ENCODE results near the gene MAN2C1. TPM values are rescaled to one million over a fixed set of nuclear protein-coding genes. Genes with fewer than 3 reads are reported as not detected.
A peak's percentile ranks its signal among the peaks of the same experiment; 100 is the strongest.
"Not testable (repeated sequence)": the region's sequence is repeated elsewhere in the genome, so short reads cannot be mapped to it uniquely, and the experiment has no call there.

MAN2C1 gene
- total RNA-seq, 1 donor from 2014 or later, result 109 TPM

DNA sequence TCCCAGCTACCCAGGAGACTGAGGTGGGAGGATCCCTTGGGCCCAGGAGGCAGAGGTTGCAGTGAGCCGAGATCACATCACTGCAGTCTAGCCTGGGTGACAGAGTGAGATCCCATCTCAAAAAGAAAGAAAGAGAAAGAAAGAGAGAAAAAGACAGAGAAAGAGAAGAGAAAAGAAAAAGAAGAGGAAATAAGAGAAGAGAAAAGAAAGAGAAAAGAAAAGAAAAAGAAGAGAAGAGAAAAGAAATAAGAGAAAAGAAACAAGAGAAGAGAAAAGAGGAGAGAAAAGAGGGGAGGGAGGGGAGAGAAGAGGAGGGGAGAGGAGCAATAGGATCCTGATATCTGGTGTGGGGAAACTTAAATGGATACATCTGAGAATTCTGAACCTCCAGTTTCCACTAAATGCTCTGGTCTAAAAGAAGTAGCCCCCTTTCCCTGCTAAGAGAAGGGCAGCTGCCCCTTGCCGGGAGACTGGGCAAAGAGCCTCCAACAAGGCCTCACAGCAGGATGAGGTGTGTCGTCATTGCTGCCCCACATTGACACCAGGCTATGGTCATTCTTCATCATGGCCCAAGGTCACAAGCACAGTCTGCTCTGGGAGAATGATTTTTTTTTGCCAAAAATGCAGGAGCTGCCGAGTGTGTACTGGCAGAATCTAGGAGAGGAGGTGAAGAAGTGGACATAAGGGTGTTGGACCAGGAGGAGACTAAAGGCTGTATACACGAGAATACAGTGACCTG is 53.7 kb downstream of the MAN2C1 start:
- no peaks in the 10 kb centered on the region for H3K27me3 ChIP-seq (ENCODE audit: control insufficient read depth, insufficient read depth, low read length)
- no peaks in the 10 kb centered on the region for H3K36me3 ChIP-seq (ENCODE audit: control insufficient read depth, insufficient read depth, low read length)
- no peak overlapping the region for H3K4me3 ChIP-seq (ENCODE audit: low read depth, low read length)
- TF ChIP-seq, protein P1, sequence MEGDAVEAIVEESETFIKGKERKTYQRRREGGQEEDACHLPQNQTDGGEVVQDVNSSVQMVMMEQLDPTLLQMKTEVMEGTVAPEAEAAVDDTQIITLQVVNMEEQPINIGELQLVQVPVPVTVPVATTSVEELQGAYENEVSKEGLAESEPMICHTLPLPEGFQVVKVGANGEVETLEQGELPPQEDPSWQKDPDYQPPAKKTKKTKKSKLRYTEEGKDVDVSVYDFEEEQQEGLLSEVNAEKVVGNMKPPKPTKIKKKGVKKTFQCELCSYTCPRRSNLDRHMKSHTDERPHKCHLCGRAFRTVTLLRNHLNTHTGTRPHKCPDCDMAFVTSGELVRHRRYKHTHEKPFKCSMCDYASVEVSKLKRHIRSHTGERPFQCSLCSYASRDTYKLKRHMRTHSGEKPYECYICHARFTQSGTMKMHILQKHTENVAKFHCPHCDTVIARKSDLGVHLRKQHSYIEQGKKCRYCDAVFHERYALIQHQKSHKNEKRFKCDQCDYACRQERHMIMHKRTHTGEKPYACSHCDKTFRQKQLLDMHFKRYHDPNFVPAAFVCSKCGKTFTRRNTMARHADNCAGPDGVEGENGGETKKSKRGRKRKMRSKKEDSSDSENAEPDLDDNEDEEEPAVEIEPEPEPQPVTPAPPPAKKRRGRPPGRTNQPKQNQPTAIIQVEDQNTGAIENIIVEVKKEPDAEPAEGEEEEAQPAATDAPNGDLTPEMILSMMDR (IDR thresholded peaks at IDR 0.05; ENCODE audit: insufficient read depth, low read length, poor library complexity, severe bottlenecking), result no peak
- DNase-seq (ENCODE audit: low read depth), result no peak

DNA sequence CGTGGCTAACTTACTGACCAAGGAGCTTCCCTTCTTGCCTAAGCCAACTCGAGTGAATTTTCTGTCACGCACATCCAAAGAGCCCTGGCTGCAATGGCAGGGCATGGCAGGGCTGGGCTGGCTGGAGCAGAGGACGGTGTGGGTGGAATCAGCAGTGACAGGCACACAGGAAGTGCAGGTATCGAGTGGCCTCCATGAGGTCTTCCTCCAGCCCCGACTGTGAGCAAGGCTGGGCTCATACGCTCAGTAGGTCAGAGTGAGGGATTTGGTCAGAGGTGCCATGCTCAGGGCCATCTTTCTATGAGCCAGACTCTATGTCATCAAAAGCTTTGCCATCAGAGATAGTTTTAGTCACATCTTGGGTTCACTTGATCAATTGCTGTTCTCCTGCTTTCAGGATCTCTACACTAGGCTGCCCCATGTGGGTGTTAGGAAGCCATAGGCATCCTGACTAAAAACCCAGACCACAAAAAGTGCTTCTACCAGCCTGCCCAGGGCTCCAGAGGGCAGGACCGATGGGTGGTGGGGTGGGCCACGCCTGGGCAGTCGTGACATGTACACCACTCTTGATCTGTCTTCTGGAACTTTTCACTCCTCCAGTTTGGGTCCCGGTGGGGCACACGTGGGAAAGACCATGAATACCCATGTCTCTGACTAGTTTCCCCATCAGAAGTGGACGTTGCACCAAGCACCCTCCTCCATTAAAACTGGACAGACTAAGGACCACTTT is 55.1 kb downstream of the MAN2C1 start:
- no peaks in the 10 kb centered on the region for H3K27me3 ChIP-seq (ENCODE audit: control insufficient read depth, insufficient read depth, low read length)
- no peak for DNase-seq (ENCODE audit: low read depth)
- H3K36me3 ChIP-seq (ENCODE audit: control insufficient read depth, insufficient read depth, low read length), result no peaks in the 10 kb centered on the region
- H3K4me3 ChIP-seq (ENCODE audit: low read depth, low read length), result no peak overlapping the region
- TF ChIP-seq, protein P1 (IDR thresholded peaks at IDR 0.05; ENCODE audit: insufficient read depth, low read length, poor library complexity, severe bottlenecking), result no peak

DNA sequence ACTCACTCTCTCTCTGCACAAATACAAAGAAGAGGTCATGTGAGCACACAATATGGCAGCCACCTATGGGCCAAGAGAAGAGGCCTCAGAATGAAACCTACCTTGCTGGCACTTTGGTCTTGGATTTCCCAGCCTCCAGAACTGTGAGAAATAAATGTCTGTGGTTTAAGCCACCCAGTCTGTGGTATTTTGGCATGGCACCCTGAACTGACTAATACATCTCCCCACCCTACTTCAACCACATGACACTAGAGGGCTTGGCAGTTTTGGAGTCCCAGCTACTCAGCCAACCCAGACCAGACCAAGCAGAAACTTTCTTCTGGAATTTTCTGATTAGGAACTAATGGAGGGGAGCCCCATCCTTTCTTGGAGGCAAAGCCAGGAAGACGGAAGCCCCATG is 55.9 kb downstream of the MAN2C1 start:
- not testable (repeated sequence) for H3K36me3 ChIP-seq (ENCODE audit: control insufficient read depth, insufficient read depth, low read length); DNase-seq (ENCODE audit: low read depth); H3K27me3 ChIP-seq (ENCODE audit: control insufficient read depth, insufficient read depth, low read length); H3K4me3 ChIP-seq (ENCODE audit: low read depth, low read length)

DNA sequence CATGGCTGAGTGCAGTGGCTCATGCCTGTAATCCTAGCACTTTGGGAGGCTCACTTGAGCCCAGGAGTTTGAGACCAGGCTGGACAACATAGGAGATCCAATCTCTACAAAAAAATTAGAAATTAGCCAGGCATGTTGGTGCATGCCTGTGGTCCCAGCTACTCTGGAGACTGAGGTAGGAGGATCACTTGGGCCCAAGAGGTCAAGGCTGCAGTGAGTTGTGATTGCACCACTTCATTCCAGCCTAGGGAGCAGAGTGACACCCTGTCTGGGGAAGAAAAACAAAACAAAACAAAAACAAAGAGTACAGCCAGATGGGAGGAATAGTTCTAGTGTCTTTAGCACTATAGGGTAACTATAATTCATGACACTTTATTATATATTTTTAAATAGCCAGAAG is 58.7 kb downstream of the MAN2C1 start:
- H3K4me3 ChIP-seq (ENCODE audit: low read depth, low read length), result no peak overlapping the region
- TF ChIP-seq, protein P1 (IDR thresholded peaks at IDR 0.05; ENCODE audit: insufficient read depth, low read length, poor library complexity, severe bottlenecking), result no peak
- no peaks in the 10 kb centered on the region for H3K36me3 ChIP-seq (ENCODE audit: control insufficient read depth, insufficient read depth, low read length)
- DNase-seq (ENCODE audit: low read depth), result no peak
- H3K27me3 ChIP-seq (ENCODE audit: control insufficient read depth, insufficient read depth, low read length), result peaks cover 3% of the 10 kb centered on the region

DNA sequence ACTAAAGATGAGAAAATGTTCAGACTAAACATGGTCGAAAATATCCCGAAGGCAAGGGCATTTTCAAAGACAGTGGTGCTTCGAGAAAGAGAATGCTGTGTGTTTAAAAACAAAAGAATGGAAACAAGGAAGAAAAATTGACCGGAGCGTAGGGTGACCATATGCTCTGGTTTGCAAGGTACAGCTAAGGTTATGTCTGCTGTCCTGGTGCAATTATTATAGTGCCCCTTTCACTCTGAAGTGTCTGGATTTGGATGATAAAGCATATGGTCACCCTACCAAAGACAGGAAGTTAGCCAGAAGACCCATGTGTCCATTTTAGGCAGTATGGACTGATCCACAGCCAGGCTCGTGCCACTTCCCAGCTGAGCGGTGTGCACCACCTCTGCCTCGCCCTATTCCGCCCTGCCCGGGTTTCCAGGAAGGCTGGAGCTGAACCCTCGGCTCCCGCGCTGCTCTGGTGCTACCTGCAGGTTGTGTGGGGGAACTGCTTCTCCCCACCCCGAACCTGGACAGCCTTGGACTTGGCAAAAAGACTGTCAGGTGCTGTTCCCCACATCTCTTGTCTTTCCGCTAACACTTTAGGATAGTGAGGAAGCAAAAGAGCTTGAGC is 60.5 kb downstream of the MAN2C1 start:
- Histone ChIP-seq H3K4me3 (ENCODE audit: low read depth, low read length) (no peak overlapping the region), H3K36me3 (ENCODE audit: control insufficient read depth, insufficient read depth, low read length) (no peaks in the 10 kb centered on the region), H3K27me3 (ENCODE audit: control insufficient read depth, insufficient read depth, low read length) (peaks cover 7% of the 10 kb centered on the region)
- TF ChIP-seq, protein P1 (IDR thresholded peaks at IDR 0.05; ENCODE audit: insufficient read depth, low read length, poor library complexity, severe bottlenecking), result peak; percentile 55
- DNase-seq (ENCODE audit: low read depth), result no peak

DNA sequence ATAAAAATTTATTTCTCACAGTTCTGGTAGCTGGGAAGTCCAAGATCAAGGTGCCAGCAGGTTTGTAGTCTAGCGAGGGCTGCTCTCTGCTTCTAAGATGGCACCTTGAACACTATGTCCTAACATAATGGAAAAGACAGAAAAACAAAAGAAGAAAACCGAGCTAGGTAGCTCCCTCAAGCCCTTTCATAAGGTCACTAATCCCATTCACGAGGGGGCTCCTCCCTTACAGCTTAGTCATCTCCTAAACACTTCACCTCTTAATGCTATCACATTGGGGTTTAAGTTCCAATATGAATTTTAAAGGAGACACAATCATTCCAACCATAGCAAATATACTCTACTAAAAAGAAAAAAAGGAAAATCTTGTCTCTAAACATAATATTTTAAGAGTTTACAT is 62.2 kb downstream of the MAN2C1 start:
- no peak for DNase-seq (ENCODE audit: low read depth)
- Histone ChIP-seq H3K4me3 (ENCODE audit: low read depth, low read length) (no peak overlapping the region), H3K27me3 (ENCODE audit: control insufficient read depth, insufficient read depth, low read length) (peaks cover 10% of the 10 kb centered on the region), H3K36me3 (ENCODE audit: control insufficient read depth, insufficient read depth, low read length) (no peaks in the 10 kb centered on the region)
- TF ChIP-seq, protein P1 (IDR thresholded peaks at IDR 0.05; ENCODE audit: insufficient read depth, low read length, poor library complexity, severe bottlenecking), result no peak
